DND-41 (cell line): ENCODE results near the gene STAC.

Experiments used
- ATAC-seq: fragments of 200-7000 bp; cut with Tn5 transposase; 3 replicates; pipeline ENCODE4 v1.9.1; 2021; ENCODE audit warnings: low read depth; ENCODE audit not compliant: insufficient read depth
- DNase-seq: peaks from one replicate; pipeline ENCODE4 v3.0.0-alpha.2; 2020
- H2AFZ ChIP-seq: 2 replicates; pipeline ENCODE4 v1.6.0; 2012; ENCODE audit warnings: low read depth, low read length
- H3K27ac ChIP-seq: 2 replicates; pipeline ENCODE4 v1.5.1; 2012; ENCODE audit warnings: low read length, inconsistent platforms
- H3K27me3 ChIP-seq: fragments of 200-600 bp; sonication (generic); 2 replicates; pipeline ENCODE4 v1.6.0; 2012; ENCODE audit warnings: low read length, mild to moderate bottlenecking, inconsistent platforms; ENCODE audit not compliant: insufficient read depth, poor library complexity
- H3K36me3 ChIP-seq: 2 replicates; pipeline ENCODE4 v1.5.1; 2012; ENCODE audit warnings: low read length, inconsistent platforms; ENCODE audit not compliant: insufficient read depth
- H3K4me1 ChIP-seq: 2 replicates; pipeline ENCODE4 v1.5.1; 2012; ENCODE audit warnings: mild to moderate bottlenecking, low read length; ENCODE audit not compliant: insufficient read depth
- H3K4me2 ChIP-seq: 2 replicates; pipeline ENCODE4 v1.6.0; 2012; ENCODE audit warnings: mild to moderate bottlenecking, moderate library complexity, low read length, inconsistent platforms; ENCODE audit not compliant: insufficient read depth
- H3K4me3 ChIP-seq, 2 experiments: fragments of 200-600 bp in 1 of 2; shearing (Covaris generic) in 1 of 2; 2 replicates each; pipeline ENCODE4 v1.5.1; 2012 to 2016; ENCODE audit warnings: inconsistent platforms in 2 of 2, low read length in 2 of 2, mild to moderate bottlenecking in 2 of 2, low read depth in 1 of 2, moderate library complexity in 1 of 2
- H3K79me2 ChIP-seq: 2 replicates; pipeline ENCODE4 v1.6.0; 2012; ENCODE audit warnings: low read length, inconsistent platforms; ENCODE audit not compliant: insufficient read depth
- H3K9ac ChIP-seq: 2 replicates; pipeline ENCODE4 v1.6.0; 2012; ENCODE audit warnings: low read depth, mild to moderate bottlenecking, inconsistent platforms, low read length, moderate library complexity
- H3K9me3 ChIP-seq: 2 replicates; pipeline ENCODE4 v1.5.1; 2012; ENCODE audit warnings: low read length, moderate library complexity, mild to moderate bottlenecking, inconsistent platforms; ENCODE audit not compliant: insufficient read depth, severe bottlenecking
- H4K20me1 ChIP-seq: 2 replicates; pipeline ENCODE4 v1.6.0; 2012; ENCODE audit warnings: low read length; ENCODE audit not compliant: insufficient read depth
- CTCF ChIP-seq: IDR thresholded peaks from 2 replicates; pipeline ENCODE4 v1.5.1; 2012; ENCODE audit warnings: borderline replicate concordance, low read length, moderate library complexity, mild to moderate bottlenecking; ENCODE audit not compliant: poor library complexity, severe bottlenecking; ENCODE audit errors: extremely low read depth
- EZH2 ChIP-seq: IDR thresholded peaks from 3 replicates; pipeline ENCODE4 v1.6.1; 2012; ENCODE audit warnings: borderline replicate concordance, low read depth, mild to moderate bottlenecking, moderate library complexity, low read length, inconsistent platforms; ENCODE audit not compliant: severe bottlenecking

The STAC gene

GRCh38 chr3:36373666-36374065 lies 6.6 kb upstream of the STAC start:
- no peaks in the 10 kb centered on the region for H3K4me1 ChIP-seq
- no peaks in the 10 kb centered on the region for H4K20me1 ChIP-seq
- H3K9me3 ChIP-seq, result no peaks in the 10 kb centered on the region
- H3K27ac ChIP-seq, result no peak overlapping the region
- H3K79me2 ChIP-seq, result no peaks in the 10 kb centered on the region
- H3K9ac ChIP-seq, result no peak overlapping the region
- H3K4me2 ChIP-seq, result no peak overlapping the region
- no peak overlapping the region for H3K4me3 ChIP-seq
- no peaks in the 10 kb centered on the region for H3K36me3 ChIP-seq
- TF ChIP-seq EZH2 (no peak), CTCF (no peak)
- peaks cover 1% of the 10 kb centered on the region for H3K27me3 ChIP-seq
- ATAC-seq (no peak), DNase-seq (no peak)
- no peak overlapping the region for H2AFZ ChIP-seq

- TF ChIP-seq CTCF, result no peak
- no peak for TF ChIP-seq EZH2
- H3K27ac ChIP-seq, result no peak overlapping the region
- H3K36me3 ChIP-seq, result no peaks in the 10 kb centered on the region
- no peak overlapping the region for H3K4me3 ChIP-seq
- DNase-seq (no peak), ATAC-seq (no peak)
- no peak overlapping the region for H3K4me2 ChIP-seq
- no peaks in the 10 kb centered on the region for H3K4me1 ChIP-seq
- no peak overlapping the region for H3K9ac ChIP-seq
- H3K27me3 ChIP-seq, result peaks cover 13% of the 10 kb centered on the region
- no peaks in the 10 kb centered on the region for H3K79me2 ChIP-seq
- no peaks in the 10 kb centered on the region for H3K9me3 ChIP-seq
- no peaks in the 10 kb centered on the region for H4K20me1 ChIP-seq
- no peak overlapping the region for H2AFZ ChIP-seq
Observed at GRCh38 chr3:36379872-36380220, 458 bp upstream of the STAC start.

GRCh38 chr3:36381311-36381956 lies 1.1 kb downstream of the STAC start:
- H3K4me2 ChIP-seq, result no peak overlapping the region

More at GRCh38 chr3:36381311-36381956, 1.1 kb downstream of the STAC start:
- TF ChIP-seq CTCF, result no peak
- no peak for TF ChIP-seq EZH2
- Histone ChIP-seq H3K36me3 (no peaks in the 10 kb centered on the region), H3K9me3 (no peaks in the 10 kb centered on the region), H2AFZ (no peak overlapping the region), H3K4me3 (no peak overlapping the region), H3K4me1 (no peaks in the 10 kb centered on the region), H3K27me3 (peaks cover 13% of the 10 kb centered on the region), H3K27ac (no peak overlapping the region), H3K9ac (no peak overlapping the region), H3K79me2 (no peaks in the 10 kb centered on the region), H4K20me1 (no peaks in the 10 kb centered on the region)
- no peak for ATAC-seq
- no peak for DNase-seq
